Astrocyte (in vitro differentiated cells and primary cell): ENCODE results near the gene ZC3HAV1.

ENCODE experiments used
- CTCF ChIP-seq: IDR thresholded peaks from 2 replicates; pipeline ENCODE4 v1.5.1; 2011; ENCODE audit warnings: low read depth, mild to moderate bottlenecking, inconsistent platforms, low read length, moderate library complexity; ENCODE audit not compliant: insufficient read depth
- EZH2 ChIP-seq: IDR thresholded peaks from 2 replicates; pipeline ENCODE4 v1.6.1; 2012; ENCODE audit warnings: mild to moderate bottlenecking, low read length, inconsistent platforms; ENCODE audit not compliant: insufficient read depth

- TF ChIP-seq CTCF (no peak), EZH2 (no peak)
These were observed 68.0 kb downstream of the ZC3HAV1 start for GRCh38 chr7:139041378-139042085.
